Activated naive CD4-positive, alpha-beta T cell treated with anti-CD3 and anti-CD28 coated beads, Interleukin-2, amount 50 U/mL, for 16 hours (primary cell): ENCODE results near the gene GJB2.

Source experiments
- DNase-seq: peaks from one replicate; pipeline ENCODE4 v3.0.0-alpha.2; 2020

Gene GJB2

GRCh38 chr13:20141238-20142022 is 51.3 kb downstream of the GJB2 start:
- no peak for DNase-seq

- no peak for DNase-seq
These were observed 52.3 kb downstream of the GJB2 start for GRCh38 chr13:20140487-20140886.

GRCh38 chr13:20137875-20138274 is 54.9 kb downstream of the GJB2 start:
- DNase-seq = no peak
